OCI-LY1 (cell line): ENCODE measurements around the gene SH3GLB1.

Experiments used
- H2AFZ ChIP-seq: fragments of 200-600 bp; sonication (generic), shearing (Covaris generic); 2 replicates; pipeline ENCODE4 v1.6.0; 2014; ENCODE audit warnings: antibody characterized with exemption, mild to moderate bottlenecking, low read length
- H3F3A ChIP-seq: fragments of 200-600 bp; sonication (generic), shearing (Covaris generic); 2 replicates; pipeline ENCODE4 v1.6.0; 2014; ENCODE audit warnings: mild to moderate bottlenecking, antibody characterized with exemption, low read length, moderate library complexity; ENCODE audit not compliant: insufficient read depth
- H3K27ac ChIP-seq: fragments of 200-600 bp; sonication (generic); 2 replicates; pipeline ENCODE4 v1.5.1; 2014; ENCODE audit warnings: low read length, mixed run types, mild to moderate bottlenecking, low read depth; ENCODE audit not compliant: poor library complexity, severe bottlenecking
- H3K27me3 ChIP-seq: fragments of 200-600 bp; sonication (generic); 2 replicates; pipeline ENCODE4 v1.6.0; 2014; ENCODE audit warnings: antibody characterized with exemption, mild to moderate bottlenecking, low read length, moderate library complexity; ENCODE audit not compliant: insufficient read depth
- H3K36me3 ChIP-seq: fragments of 200-600 bp; sonication (generic); 2 replicates; pipeline ENCODE4 v1.6.1; 2014; ENCODE audit warnings: mild to moderate bottlenecking, antibody characterized with exemption, low read length, moderate library complexity, mixed read lengths; ENCODE audit not compliant: insufficient read depth
- H3K4me1 ChIP-seq: fragments of 200-600 bp; sonication (generic); 2 replicates; pipeline ENCODE4 v1.5.1; 2014; ENCODE audit warnings: mild to moderate bottlenecking, low read length, moderate library complexity; ENCODE audit not compliant: insufficient read depth, severe bottlenecking
- H3K4me2 ChIP-seq: fragments of 200-600 bp; sonication (generic), shearing (Covaris generic); 2 replicates; pipeline ENCODE4 v1.6.1; 2014; ENCODE audit warnings: low read length
- H3K4me3 ChIP-seq: fragments of 200-600 bp; sonication (generic); 2 replicates; pipeline ENCODE4 v1.5.1; 2014; ENCODE audit warnings: low read length, low read depth, mild to moderate bottlenecking, mixed read lengths; ENCODE audit not compliant: poor library complexity, severe bottlenecking
- H3K79me2 ChIP-seq: fragments of 200-600 bp; shearing (Covaris generic); 2 replicates; pipeline ENCODE4 v1.6.1; 2016; ENCODE audit warnings: mixed run types, low read length, mixed read lengths; ENCODE audit not compliant: insufficient read depth
- H3K9ac ChIP-seq: fragments of 200-600 bp; sonication (generic), shearing (Covaris generic); 2 replicates; pipeline ENCODE4 v1.6.1; 2014; ENCODE audit warnings: mild to moderate bottlenecking, low read length, mixed read lengths
- H3K9me2 ChIP-seq: fragments of 200-600 bp; sonication (generic), shearing (Covaris generic); 2 replicates; pipeline ENCODE4 v1.6.1; 2014; ENCODE audit warnings: low read depth, mild to moderate bottlenecking, low read length, mixed read lengths
- H3K9me3 ChIP-seq: fragments of 200-600 bp; shearing (Covaris generic); 2 replicates; pipeline ENCODE4 v1.6.1; 2014; ENCODE audit warnings: low read length, mixed read lengths
- H4K20me1 ChIP-seq: fragments of 200-600 bp; sonication (generic), shearing (Covaris generic); 2 replicates; pipeline ENCODE4 v1.6.0; 2016; ENCODE audit warnings: mild to moderate bottlenecking, low read length; ENCODE audit not compliant: insufficient read depth
- EZH2 ChIP-seq: fragments of 200-600 bp; sonication (generic), shearing (Covaris generic); IDR thresholded peaks from 2 replicates; pipeline ENCODE4 v1.8.0; 2017; ENCODE audit warnings: borderline replicate concordance, mixed run types, mild to moderate bottlenecking, antibody characterized with exemption, low read length, moderate library complexity, mixed read lengths
- TF ChIP-seq, protein P1 (sequence below): fragments of 200-600 bp; sonication (generic), shearing (Covaris generic); IDR thresholded peaks from 2 replicates; pipeline ENCODE4 v1.5.1; 2017; ENCODE audit warnings: mild to moderate bottlenecking, antibody characterized with exemption, low read length, moderate library complexity, mixed read lengths

SH3GLB1 gene

DNA sequence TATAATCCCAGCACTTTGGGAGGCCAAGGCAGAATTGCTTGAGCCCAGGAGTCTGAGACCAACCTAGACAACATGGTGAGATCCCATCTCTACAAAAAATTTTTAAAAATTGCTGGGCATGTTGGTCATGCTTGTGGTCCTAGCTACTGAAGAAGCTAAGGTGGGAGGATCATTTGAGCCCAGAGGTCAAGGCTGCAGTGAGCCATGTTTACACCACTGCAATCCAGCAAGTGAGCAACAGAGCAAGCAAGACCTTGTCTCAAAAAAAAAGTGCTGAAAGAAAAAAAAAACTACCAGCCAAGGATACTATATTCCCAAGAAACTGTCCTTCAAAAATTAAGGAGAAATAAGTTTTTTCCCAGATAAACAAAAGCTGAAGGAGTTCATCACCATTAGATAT, 78.1 kb downstream of the SH3GLB1 start:
- no peaks in the 10 kb centered on the region for H3K79me2 ChIP-seq

GRCh38 chr1:86787621-86788020, 83.2 kb downstream of the SH3GLB1 start:
- H4K20me1 ChIP-seq: no peaks in the 10 kb centered on the region
- H3K27ac ChIP-seq: no peak overlapping the region
- H3K9me2 ChIP-seq: no peaks in the 10 kb centered on the region
- no peaks in the 10 kb centered on the region for H3K79me2 ChIP-seq
- H3K9ac ChIP-seq: no peak overlapping the region
- TF ChIP-seq EZH2: no peak
- TF ChIP-seq, protein P1, sequence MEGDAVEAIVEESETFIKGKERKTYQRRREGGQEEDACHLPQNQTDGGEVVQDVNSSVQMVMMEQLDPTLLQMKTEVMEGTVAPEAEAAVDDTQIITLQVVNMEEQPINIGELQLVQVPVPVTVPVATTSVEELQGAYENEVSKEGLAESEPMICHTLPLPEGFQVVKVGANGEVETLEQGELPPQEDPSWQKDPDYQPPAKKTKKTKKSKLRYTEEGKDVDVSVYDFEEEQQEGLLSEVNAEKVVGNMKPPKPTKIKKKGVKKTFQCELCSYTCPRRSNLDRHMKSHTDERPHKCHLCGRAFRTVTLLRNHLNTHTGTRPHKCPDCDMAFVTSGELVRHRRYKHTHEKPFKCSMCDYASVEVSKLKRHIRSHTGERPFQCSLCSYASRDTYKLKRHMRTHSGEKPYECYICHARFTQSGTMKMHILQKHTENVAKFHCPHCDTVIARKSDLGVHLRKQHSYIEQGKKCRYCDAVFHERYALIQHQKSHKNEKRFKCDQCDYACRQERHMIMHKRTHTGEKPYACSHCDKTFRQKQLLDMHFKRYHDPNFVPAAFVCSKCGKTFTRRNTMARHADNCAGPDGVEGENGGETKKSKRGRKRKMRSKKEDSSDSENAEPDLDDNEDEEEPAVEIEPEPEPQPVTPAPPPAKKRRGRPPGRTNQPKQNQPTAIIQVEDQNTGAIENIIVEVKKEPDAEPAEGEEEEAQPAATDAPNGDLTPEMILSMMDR: no peak
- H3K9me3 ChIP-seq: peaks cover 3% of the 10 kb centered on the region; the same call in 1 of the 2 replicates
- no peaks in the 10 kb centered on the region for H3K36me3 ChIP-seq
- H3K4me2 ChIP-seq: no peak overlapping the region
- H3F3A ChIP-seq: no peaks in the 10 kb centered on the region
- H3K4me1 ChIP-seq: peaks cover 2% of the 10 kb centered on the region
- H3K27me3 ChIP-seq: no peaks in the 10 kb centered on the region
- no peak overlapping the region for H3K4me3 ChIP-seq
- no peak overlapping the region for H2AFZ ChIP-seq

More for the DNA sequence above, 78.1 kb downstream of the SH3GLB1 start:
- H3K36me3 ChIP-seq: no peaks in the 10 kb centered on the region
- no peak overlapping the region for H3K4me3 ChIP-seq
- H3K4me2 ChIP-seq: no peak overlapping the region
- H3K4me1 ChIP-seq: no peaks in the 10 kb centered on the region
- H4K20me1 ChIP-seq: no peaks in the 10 kb centered on the region
- H3K27ac ChIP-seq: no peak overlapping the region
- H2AFZ ChIP-seq: no peak overlapping the region
- no peak for TF ChIP-seq EZH2
- TF ChIP-seq, protein P1: no peak
- no peaks in the 10 kb centered on the region for H3K9me2 ChIP-seq
- H3K9ac ChIP-seq: no peak overlapping the region
- peaks cover 3% of the 10 kb centered on the region; the same call in 1 of the 2 replicates for H3K9me3 ChIP-seq
- H3K27me3 ChIP-seq: no peaks in the 10 kb centered on the region
- H3F3A ChIP-seq: no peaks in the 10 kb centered on the region

GRCh38 chr1:86788300-86789206, 84.2 kb downstream of the SH3GLB1 start:
- Histone ChIP-seq H3K4me1 (peaks cover 7% of the 10 kb centered on the region), H3K9me3 (peaks cover 3% of the 10 kb centered on the region; the same call in 1 of the 2 replicates), H3K36me3 (no peaks in the 10 kb centered on the region), H3K79me2 (no peaks in the 10 kb centered on the region), H3K4me2 (no peak overlapping the region), H2AFZ (no peak overlapping the region), H3K27me3 (no peaks in the 10 kb centered on the region), H3K9me2 (no peaks in the 10 kb centered on the region), H3K27ac (no peak overlapping the region), H3K9ac (no peak overlapping the region), H4K20me1 (no peaks in the 10 kb centered on the region), H3K4me3 (no peak overlapping the region), H3F3A (no peaks in the 10 kb centered on the region)
- TF ChIP-seq, protein P1: no peak
- no peak for TF ChIP-seq EZH2
